ENCODE results near the gene SLC27A1.

SLC27A1 gene

GRCh38 chr19:17454576-17455071 is 15.7 kb upstream of the SLC27A1 start:
- peak overlapping the region; percentile 25; the same call in 1 of the 2 replicates for H3K4me3 ChIP-seq (ENCODE audit: low read depth, low read length)

GRCh38 chr19:17455308-17456123 is 14.8 kb upstream of the SLC27A1 start:
- Histone ChIP-seq H3K4me3 (ENCODE audit: low read depth, low read length) (no peak overlapping the region), H3K9me3 (ENCODE audit: severe bottlenecking) (no peaks in the 10 kb centered on the region), H3K27ac (no peak overlapping the region), H3K27me3 (ENCODE audit: insufficient read depth, low read depth, severe bottlenecking) (no peaks in the 10 kb centered on the region), H3K36me3 (peaks cover 20% of the 10 kb centered on the region)
- TF ChIP-seq CTCF (IDR thresholded peaks at IDR 0.05; ENCODE audit: low read depth, low read length) = no peak
- no peak for DNase-seq

More at GRCh38 chr19:17454576-17455071, 15.7 kb upstream of the SLC27A1 start:
- no peaks in the 10 kb centered on the region for H3K9me3 ChIP-seq (ENCODE audit: severe bottlenecking)
- peaks cover 20% of the 10 kb centered on the region for H3K36me3 ChIP-seq
- no peaks in the 10 kb centered on the region for H3K27me3 ChIP-seq (ENCODE audit: insufficient read depth, low read depth, severe bottlenecking)
- TF ChIP-seq CTCF (IDR thresholded peaks at IDR 0.05; ENCODE audit: low read depth, low read length) = no peak
- peak overlapping the region; percentile 80 for H3K27ac ChIP-seq
- peak; percentile 88 for DNase-seq

- Histone ChIP-seq H3K27me3 (ENCODE audit: insufficient read depth, low read depth, severe bottlenecking) (no peaks in the 10 kb centered on the region), H3K27ac (no peak overlapping the region), H3K9me3 (ENCODE audit: severe bottlenecking) (no peaks in the 10 kb centered on the region), H3K4me3 (ENCODE audit: low read depth, low read length) (no peak overlapping the region), H3K36me3 (peaks cover 20% of the 10 kb centered on the region)
- DNase-seq = no peak
- TF ChIP-seq CTCF (IDR thresholded peaks at IDR 0.05; ENCODE audit: low read depth, low read length) = no peak
These were observed 14.2 kb upstream of the SLC27A1 start for GRCh38 chr19:17456127-17456526.

- peaks cover 20% of the 10 kb centered on the region for H3K36me3 ChIP-seq
- H3K9me3 ChIP-seq (ENCODE audit: severe bottlenecking) = no peaks in the 10 kb centered on the region
- H3K4me3 ChIP-seq (ENCODE audit: low read depth, low read length) = no peak overlapping the region
- peak overlapping the region; percentile 29; the same call in 1 of the 2 replicates for H3K27ac ChIP-seq
- no peak for DNase-seq
- no peaks in the 10 kb centered on the region for H3K27me3 ChIP-seq (ENCODE audit: insufficient read depth, low read depth, severe bottlenecking)
- no peak for TF ChIP-seq CTCF (IDR thresholded peaks at IDR 0.05; ENCODE audit: low read depth, low read length)
These were observed 12.7 kb upstream of the SLC27A1 start for GRCh38 chr19:17457616-17458015.

GRCh38 chr19:17458970-17459369 is 11.4 kb upstream of the SLC27A1 start:
- no peak for DNase-seq
- peak overlapping the region; percentile 88 for H3K27ac ChIP-seq
- no peak for TF ChIP-seq CTCF (IDR thresholded peaks at IDR 0.05; ENCODE audit: low read depth, low read length)
- peaks cover 16% of the 10 kb centered on the region for H3K36me3 ChIP-seq
- H3K4me3 ChIP-seq (ENCODE audit: low read depth, low read length) = peak overlapping the region; percentile 51
- no peaks in the 10 kb centered on the region for H3K27me3 ChIP-seq (ENCODE audit: insufficient read depth, low read depth, severe bottlenecking)
- no peaks in the 10 kb centered on the region for H3K9me3 ChIP-seq (ENCODE audit: severe bottlenecking)
